Measurements from ENCODE around the gene ADGRG3. TPM values are rescaled to one million over a fixed set of nuclear protein-coding genes. Genes with fewer than 3 reads are reported as not detected.

The ADGRG3 gene
- total and polyA plus RNA-seq, 2 experiments from 2014 or later, result not detected

- Histone ChIP-seq H3K27ac (ENCODE audit: low read depth) (no peak overlapping the region), H3K9me2 (ENCODE audit: insufficient read depth) (no peaks in the 10 kb centered on the region), H3K79me2 (replicated peaks; ENCODE audit: insufficient read depth) (no peaks in the 10 kb centered on the region), H3K27me3 (ENCODE audit: insufficient read depth) (no peaks in the 10 kb centered on the region), H3K4me1 (ENCODE audit: insufficient read depth) (no peaks in the 10 kb centered on the region), H3K4me3 (no peak overlapping the region), H4K20me1 (replicated peaks; ENCODE audit: insufficient read depth) (no peaks in the 10 kb centered on the region), H2AFZ (no peak overlapping the region), H3K4me2 (no peak overlapping the region), H3K36me3 (ENCODE audit: insufficient read depth) (no peaks in the 10 kb centered on the region), H3F3A (replicated peaks; ENCODE audit: low read depth) (no peaks in the 10 kb centered on the region)
- Mint-ChIP-seq H3K4me3 (no peak overlapping the region), H3K36me3 (ENCODE audit: low read depth) (no peaks in the 10 kb centered on the region), H3K9me3 (no peaks in the 10 kb centered on the region; the same call in 1 of the 3 replicates), H3K27ac (no peak overlapping the region), H3K27me3 (ENCODE audit: insufficient read depth, low read depth, poor library complexity) (peaks cover 9% of the 10 kb centered on the region), H3K4me1 (peaks cover 4% of the 10 kb centered on the region; the same call in 2 of the 3 replicates)
- ATAC-seq (no peak), DNase-seq (ENCODE audit: low spot score) (no peak)
- TF ChIP-seq CTCF (conservative IDR thresholded peaks at IDR 0.05; ENCODE audit: low read depth in 2 of 2), result no peak
- TF ChIP-seq NANOG (IDR thresholded peaks at IDR 0.05; ENCODE audit: borderline replicate concordance), result no peak
- no peak for TF ChIP-seq ZNF462 (CRISPR knock-in tag; IDR thresholded peaks at IDR 0.05)
- no peak for TF ChIP-seq EZH2phosphoT487 (IDR thresholded peaks at IDR 0.05; ENCODE audit: unreplicated experiment)
- no peak for TF ChIP-seq ZNF114 (CRISPR knock-in tag; IDR thresholded peaks at IDR 0.05)
- TF ChIP-seq STAT1 (IDR thresholded peaks at IDR 0.05; ENCODE audit: unreplicated experiment), result no peak
- no peak for TF ChIP-seq POLR2AphosphoS5 (IDR thresholded peaks at IDR 0.05; ENCODE audit: low read depth)
- no peak for TF ChIP-seq ETS1 (IDR thresholded peaks at IDR 0.05)
- no peak for TF ChIP-seq CREB1 (CRISPR knock-in tag; IDR thresholded peaks at IDR 0.05; ENCODE audit: low read depth)
- no peak for TF ChIP-seq JUNB (IDR thresholded peaks at IDR 0.05; ENCODE audit: unreplicated experiment)
- no peak for TF ChIP-seq ZNF331 (CRISPR knock-in tag; IDR thresholded peaks at IDR 0.05; ENCODE audit: low read depth)
Observed at GRCh38 chr16:57668630-57669475, 747 bp downstream of the ADGRG3 start.

Data from GM23338 (cell line).